Measurements from ENCODE around the gene ADCYAP1R1.

The ADCYAP1R1 gene

GRCh38 chr7:31051598-31052486, at the start of gene ADCYAP1R1:
Gene ADCYAP1R1 (plus strand): TSS chr7:31052308. CDS start chr7:31063265, 10,957 bp downstream.
- peak in 48 of 56 donors; percentile 9 to 79 (median 54) for DNase-seq

GRCh38 chr7:31003097-31003496, 49.0 kb upstream of the ADCYAP1R1 start:
- no peak for DNase-seq

GRCh38 chr7:31003721-31004120, 48.4 kb upstream of the ADCYAP1R1 start:
- DNase-seq, result no peak

GRCh38 chr7:31004393-31004792, 47.7 kb upstream of the ADCYAP1R1 start:
- DNase-seq, result no peak

GRCh38 chr7:31006857-31007256, 45.3 kb upstream of the ADCYAP1R1 start:
- no peak for DNase-seq

- DNase-seq, result no peak
These were observed 44.5 kb upstream of the ADCYAP1R1 start for GRCh38 chr7:31007634-31008033.

GRCh38 chr7:31014826-31015225, 37.3 kb upstream of the ADCYAP1R1 start:
- DNase-seq, result peak in 2 of 56 donors; percentile 9 to 34

GRCh38 chr7:31017032-31017675, 35.0 kb upstream of the ADCYAP1R1 start:
- peak in 2 of 56 donors; percentile 4 to 22 for DNase-seq

- DNase-seq, result no peak
These were observed 34.4 kb upstream of the ADCYAP1R1 start for GRCh38 chr7:31017721-31018120.

GRCh38 chr7:31019509-31019908, 32.6 kb upstream of the ADCYAP1R1 start:
- DNase-seq, result no peak

- no peak for DNase-seq
These were observed 31.9 kb upstream of the ADCYAP1R1 start for GRCh38 chr7:31020161-31020560.

GRCh38 chr7:31020652-31021051, 31.5 kb upstream of the ADCYAP1R1 start:
- DNase-seq, result no peak

GRCh38 chr7:31022117-31022516, 30.0 kb upstream of the ADCYAP1R1 start:
- no peak for DNase-seq

- DNase-seq, result no peak
These were observed 29.4 kb upstream of the ADCYAP1R1 start for GRCh38 chr7:31022726-31023125.

- no peak for DNase-seq
These were observed 28.2 kb upstream of the ADCYAP1R1 start for GRCh38 chr7:31023877-31024276.

GRCh38 chr7:31027161-31027965, 24.7 kb upstream of the ADCYAP1R1 start:
- peak in 40 of 56 donors; percentile 7 to 71 (median 42) for DNase-seq

- no peak for DNase-seq
These were observed 24.1 kb upstream of the ADCYAP1R1 start for GRCh38 chr7:31028006-31028405.

- DNase-seq, result peak in 51 of 56 donors; percentile 7 to 78 (median 47)
These were observed 23.6 kb upstream of the ADCYAP1R1 start for GRCh38 chr7:31028417-31028992.

- no peak for DNase-seq
These were observed 22.7 kb upstream of the ADCYAP1R1 start for GRCh38 chr7:31029251-31030042.

- DNase-seq, result no peak
These were observed 18.3 kb upstream of the ADCYAP1R1 start for GRCh38 chr7:31033674-31034300.
